ENCODE results near the gene ATRN. TPM values are rescaled to one million over a fixed set of nuclear protein-coding genes. Genes with fewer than 3 reads are reported as not detected.

Gene ATRN
- total and polyA plus RNA-seq, 2 of the 8 experiments (the other 6 are each of a cell fraction or from before 2014, with no cell fraction given): 12.0 to 17.4 TPM

DNA sequence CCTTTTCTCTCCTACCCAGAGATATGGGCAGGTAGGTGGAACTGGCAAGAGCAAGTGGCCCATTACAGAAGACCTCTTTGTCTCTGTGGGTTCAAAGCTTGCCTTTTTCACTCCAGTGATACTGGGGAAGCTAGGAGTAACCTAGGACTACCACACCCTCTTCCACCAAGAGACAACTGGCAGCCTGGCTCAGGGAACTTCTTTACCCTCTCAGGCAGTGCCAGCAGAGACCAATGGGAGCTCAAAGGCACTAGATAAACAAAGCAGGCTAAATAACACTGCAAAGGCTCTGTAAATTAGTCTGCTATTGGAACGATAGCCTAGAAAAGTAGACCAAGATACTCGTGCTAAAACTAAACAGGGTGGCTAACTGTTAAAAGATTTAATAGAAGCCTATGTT, 32.1 kb downstream of the ATRN start:
- no peak overlapping the region for H4K5ac ChIP-seq (ENCODE audit: insufficient read length, low read depth, low read length)
- DNase-seq (ENCODE audit: low read depth in 1 of 2, low spot score in 2 of 2) (no peak), FAIRE-seq (no peak)
- no peak overlapping the region for H2BK5ac ChIP-seq (ENCODE audit: low read depth, low read length)
- no peak overlapping the region for H2BK20ac ChIP-seq (ENCODE audit: low read length)
- H3K23ac ChIP-seq (ENCODE audit: insufficient read length): no peak overlapping the region
- no peak overlapping the region for H3K18ac ChIP-seq (ENCODE audit: extremely low read depth, low read length)
- no peak overlapping the region for H4K8ac ChIP-seq (ENCODE audit: extremely low read depth, insufficient read depth, low read length)
- no peak overlapping the region for H3K4me3 ChIP-seq (ENCODE audit: extremely low read depth in 1 of 4, insufficient read depth in 2 of 4, low read depth in 3 of 4, low read length in 4 of 4)
- H3K23me2 ChIP-seq (ENCODE audit: low read depth, low read length): no peaks in the 10 kb centered on the region
- no peak overlapping the region for H4K91ac ChIP-seq (replicated peaks; ENCODE audit: insufficient read length, low read length)
- H3K79me2 ChIP-seq (ENCODE audit: control insufficient read depth in 1 of 2, insufficient read depth in 2 of 2, low read length in 2 of 2): no peaks in the 10 kb centered on the region
- no peak overlapping the region for H2BK120ac ChIP-seq (replicated peaks; ENCODE audit: low read depth, low read length)
- no peak overlapping the region for H3K4ac ChIP-seq (replicated peaks; ENCODE audit: insufficient read length, low read depth, low read length)
- H2AK5ac ChIP-seq (ENCODE audit: low read depth, low read length): no peak overlapping the region
- ChIA-PET CTCF (ENCODE audit: partially characterized antibody) (no interaction called here), POLR2A (ENCODE audit: partially characterized antibody) (interaction anchor here (0.6 kb wide), 1 partner anchor 94 kb away, joined by 4 read pairs; no protein-coding TSS in a partner anchor)
- H3K27ac ChIP-seq (ENCODE audit: low read depth, low read length): no peak overlapping the region
- H3K9me3 ChIP-seq (ENCODE audit: insufficient read depth in 2 of 2, low read depth in 1 of 2, low read length in 1 of 2): no peaks in the 10 kb centered on the region
- no peak overlapping the region for H3K14ac ChIP-seq (ENCODE audit: insufficient read length)
- WGBS, 2 experiments (ENCODE audit: extremely low coverage in 1 of 2, insufficient coverage in 1 of 2, insufficient read length in 1 of 2, insufficient replicate concordance in 2 of 2, low coverage in 1 of 2, low lambda C conversion rate in 2 of 2, missing lambda C conversion rate in 1 of 2): 90% methylated on average over 2 of the region's 2 CpGs; no CpG with 5 or more reads in 1 of the 2 experiments
- no peaks in the 10 kb centered on the region for H3K27me3 ChIP-seq (replicated peaks in 1 of 4; ENCODE audit: control insufficient read depth in 3 of 4, extremely low read depth in 1 of 4, insufficient read depth in 3 of 4, low read length in 3 of 4)
- TF ChIP-seq SRF (IDR thresholded peaks at IDR 0.05; ENCODE audit: low read depth, low read length) (no peak), RBBP5 (IDR thresholded peaks at IDR 0.05; ENCODE audit: borderline replicate concordance, low read depth, low read length) (no peak), SUZ12 (IDR thresholded peaks at IDR 0.05; ENCODE audit: low read length) (no peak), TEAD4 (IDR thresholded peaks at IDR 0.05; ENCODE audit: low read depth, low read length) (no peak), CHD1 (IDR thresholded peaks at IDR 0.05; ENCODE audit: low read depth, low read length) (no peak), ZNF274 (IDR thresholded peaks at IDR 0.05; ENCODE audit: borderline replicate concordance, extremely low read depth, low read length) (no peak)
- no peak overlapping the region for H3K4me2 ChIP-seq (ENCODE audit: insufficient read depth in 1 of 2, low read depth in 2 of 2, low read length in 2 of 2)
- no peak overlapping the region for H2BK12ac ChIP-seq (ENCODE audit: low read depth, low read length)
- H3K56ac ChIP-seq (replicated peaks; ENCODE audit: insufficient read length, low read depth, low read length): no peak overlapping the region
- no peak overlapping the region for H2AFZ ChIP-seq (ENCODE audit: low read length)
- H3K4me1 ChIP-seq (replicated peaks in 1 of 4; ENCODE audit: control insufficient read depth in 3 of 4, insufficient read depth in 4 of 4, low read length in 3 of 4): no peaks in the 10 kb centered on the region
- H3K36me3 ChIP-seq (ENCODE audit: control insufficient read depth in 2 of 4, insufficient read depth in 4 of 4, low read length in 3 of 4): no peaks in the 10 kb centered on the region
- no peaks in the 10 kb centered on the region for H3K79me1 ChIP-seq (ENCODE audit: low read depth, low read length)
- H2BK15ac ChIP-seq (ENCODE audit: low read length): no peak overlapping the region
- no peaks in the 10 kb centered on the region for H4K20me1 ChIP-seq (replicated peaks in 1 of 2; ENCODE audit: control insufficient read depth in 1 of 2, insufficient read depth in 2 of 2, low read length in 2 of 2)
- no peak overlapping the region for H3K9ac ChIP-seq (replicated peaks in 1 of 4; ENCODE audit: extremely low read depth in 1 of 4, low read depth in 3 of 4, low read length in 3 of 4)

Data from H1 (cell line).